B cell (primary cell): ENCODE data around the gene NOP16. TPM values are rescaled to one million over a fixed set of nuclear protein-coding genes. Genes with fewer than 3 reads are reported as not detected.

ENCODE experiments used
- ATAC-seq: fragments of 200-7000 bp; cut with Tn5 transposase; one replicate; pipeline ENCODE4 v1.10.0; 2021; ENCODE audit warnings: low read depth, mild to moderate bottlenecking, moderate number of reproducible peaks, moderate library complexity
- CTCF ChIA-PET: fragments of 350-600 bp; sonication (Branson Sonifier 250); formaldehyde crosslinking; loops from one replicate; lab custom pipeline; 2021; ENCODE audit warnings: antibody characterized with exemption, inconsistent platforms; lab: Charles Lee
- POLR2A ChIA-PET: fragments of 350-600 bp; sonication (Branson Sonifier 250); formaldehyde crosslinking; loops from one replicate; lab custom pipeline; 2021; ENCODE audit warnings: antibody characterized with exemption; lab: Charles Lee
- DNase-seq: peaks from one replicate; pipeline ENCODE4 v3.0.0; 2013
- H2AFZ ChIP-seq: 2 replicates; pipeline ENCODE4 v1.6.1; 2012; ENCODE audit warnings: mild to moderate bottlenecking, low read depth, low read length; ENCODE audit not compliant: insufficient read depth, poor library complexity, severe bottlenecking
- H3K27ac ChIP-seq, 2 donors: 1 replicate in 1 of 2; 2 replicates in 1 of 2; pipeline ENCODE4 v1.5.1; 2012 to 2013; ENCODE audit warnings: low read length in 2 of 2, mild to moderate bottlenecking in 2 of 2, moderate library complexity in 1 of 2
- H3K27me3 ChIP-seq, 4 experiments: fragments of 200-600 bp in 1 of 4; sonication (generic) in 1 of 4; replicated peaks in 1 of 4; 1 replicate in 2 of 4; 2 replicates in 2 of 4; pipeline versions ENCODE4 v1.6.1 to v1.7.0; 2013 to 2016; ENCODE audit warnings: low read length in 3 of 4, mild to moderate bottlenecking in 2 of 4, mixed read lengths in 1 of 4, moderate library complexity in 1 of 4; ENCODE audit not compliant: insufficient read depth in 4 of 4, control insufficient read depth in 3 of 4; ENCODE audit errors: control extremely low read depth in 1 of 4
- H3K36me3 ChIP-seq, 2 experiments: replicated peaks in 1 of 2; 1 replicate in 1 of 2; 2 replicates in 1 of 2; pipeline versions ENCODE4 v1.6.1 to v1.7.1; 2013; ENCODE audit warnings: low read length in 1 of 2; ENCODE audit not compliant: insufficient read depth in 2 of 2, control insufficient read depth in 1 of 2; ENCODE audit errors: control extremely low read depth in 1 of 2, extremely low read depth in 1 of 2
- H3K4me1 ChIP-seq, 2 donors: fragments of 200-600 bp in 1 of 2; sonication (generic) in 1 of 2; 1 replicate in 1 of 2; 2 replicates in 1 of 2; pipeline versions ENCODE4 v1.5.1 to v1.6.1; 2013 to 2017; ENCODE audit warnings: low read length in 2 of 2; ENCODE audit not compliant: control insufficient read depth in 2 of 2, insufficient read depth in 2 of 2
- H3K4me2 ChIP-seq: replicated peaks from 2 replicates; pipeline ENCODE3; 2012; ENCODE audit warnings: mild to moderate bottlenecking, low read depth, low read length; ENCODE audit not compliant: poor library complexity, severe bottlenecking
- H3K4me3 ChIP-seq, 5 experiments: fragments of 200-600 bp in 1 of 5; sonication (generic) in 1 of 5; 1 replicate in 3 of 5; 2 replicates in 2 of 5; pipeline versions ENCODE4 v1.5.1 to v1.7.0; 2011 to 2016; ENCODE audit warnings: low read length in 4 of 5, mild to moderate bottlenecking in 4 of 5, low read depth in 2 of 5, control low read depth in 1 of 5, moderate library complexity in 1 of 5; ENCODE audit not compliant: insufficient read depth in 1 of 5; ENCODE audit errors: control extremely low read depth in 1 of 5, extremely low read depth in 1 of 5
- H3K79me2 ChIP-seq: fragments of 200-600 bp; sonication (generic); one replicate; pipeline ENCODE4 v1.6.0; 2016; ENCODE audit warnings: low read length; ENCODE audit not compliant: control insufficient read depth, insufficient read depth
- H3K9ac ChIP-seq: fragments of 200-600 bp; sonication (generic); 2 replicates; pipeline ENCODE4 v1.6.1; 2017; ENCODE audit warnings: mild to moderate bottlenecking, low read length, moderate library complexity
- H3K9me3 ChIP-seq, 3 donors: one replicate each; pipeline versions ENCODE4 v1.6.1 to v1.7.1; 2013; ENCODE audit warnings: low read length in 2 of 3; ENCODE audit not compliant: control insufficient read depth in 2 of 3, insufficient read depth in 1 of 3; ENCODE audit errors: control extremely low read depth in 1 of 3
- H4K20me1 ChIP-seq: 2 replicates; pipeline ENCODE4 v1.6.0; 2012; ENCODE audit warnings: mild to moderate bottlenecking, low read length; ENCODE audit not compliant: insufficient read depth, control insufficient read depth, poor library complexity, severe bottlenecking
- H3K27ac Mint-ChIP-seq: one replicate; pipeline ENCODE4 v1.8.0; 2021; ENCODE audit warnings: mixed read lengths
- H3K27me3 Mint-ChIP-seq: one replicate; pipeline ENCODE4 v1.8.0; 2021; ENCODE audit warnings: mixed read lengths
- H3K4me1 Mint-ChIP-seq: one replicate; pipeline ENCODE4 v1.8.0; 2021; ENCODE audit warnings: mixed read lengths
- H3K4me3 Mint-ChIP-seq: one replicate; pipeline ENCODE4 v1.8.0; 2021; ENCODE audit warnings: mixed read lengths
- H3K9me3 Mint-ChIP-seq: one replicate; pipeline ENCODE4 v1.8.0; 2022; ENCODE audit warnings: mixed read lengths; ENCODE audit not compliant: insufficient read depth
- EZH2 ChIP-seq: IDR thresholded peaks from 2 replicates; pipeline ENCODE4 v1.6.1; 2012; ENCODE audit warnings: borderline replicate concordance, low read depth, mild to moderate bottlenecking, moderate library complexity, low read length; ENCODE audit not compliant: insufficient read depth, poor library complexity, severe bottlenecking
- WGBS: methylation state at CpG from one replicate; pipeline ENCODE4 v1.1.5; 2013; ENCODE audit warnings: missing lambda C conversion rate; ENCODE audit not compliant: insufficient coverage; 5-methylcytosine and 5-hydroxymethylcytosine counted together
- intact Hi-C: fragments of 100-400 bp; cut with micrococcal nuclease; formaldehyde crosslinking; loops from one replicate; pipeline ENCODE4 v1.10.0; 2022
- polyA plus RNA-seq: library from polyadenylated mRNA; depleted of rRNA; stranded (reverse); fragments of >200 nt; gene quantifications from 2 replicates; pipeline ENCODE4 v1.2.3, GENCODE V29; 2012
- total RNA-seq, 2 donors: library from RNA; stranded (reverse); fragments of 120-200 nt in 1 of 2; gene quantifications; 1 replicate in 1 of 2; 2 replicates in 1 of 2; pipeline versions ENCODE4 v1.2.3 to v1.2.4, GENCODE V29; 2013 to 2022
- TF ChIP-seq, protein P1 (sequence below): fragments of 200-600 bp; IDR thresholded peaks from one replicate; pipeline ENCODE4 v1.8.0; 2022; ENCODE audit warnings: antibody characterized with exemption, mild to moderate bottlenecking

NOP16 gene
- total and polyA plus RNA-seq, 2 donors (not counting 1 experiment from before 2014, with no cell fraction given) = 25.0 to 27.8 TPM

DNA sequence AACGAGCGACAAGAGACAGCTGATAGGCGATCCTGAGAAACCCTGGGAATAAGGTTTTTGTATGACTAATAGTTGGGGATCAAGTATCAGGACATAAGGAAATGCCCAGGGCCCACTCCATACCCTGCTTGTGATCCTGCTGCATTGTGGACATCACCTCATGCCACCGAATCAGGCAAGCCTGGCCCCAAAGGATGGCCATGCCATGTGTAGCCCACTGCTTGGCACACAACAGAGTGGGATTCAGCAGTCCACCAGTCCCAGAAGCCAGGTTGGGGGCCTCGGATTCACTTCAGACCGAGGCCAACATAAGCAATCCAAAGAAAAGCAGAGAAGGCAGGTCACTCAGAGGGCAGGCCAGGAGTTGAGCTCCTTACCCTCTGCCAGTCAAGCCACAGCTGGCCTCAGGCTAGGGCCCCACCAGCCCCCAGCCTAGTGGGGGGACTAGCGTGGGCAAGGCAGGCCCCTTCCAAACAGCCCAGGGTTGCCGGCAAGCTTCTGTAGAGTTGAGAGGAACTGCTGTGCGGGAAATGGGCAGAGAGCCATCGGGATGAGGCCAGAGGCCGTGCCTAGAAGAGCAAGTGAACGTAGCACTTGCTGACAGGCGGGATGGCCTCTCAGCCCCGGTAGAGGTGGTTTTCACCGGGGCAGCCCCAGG, 5.0 kb downstream of the NOP16 start:
- TF ChIP-seq, protein P1, sequence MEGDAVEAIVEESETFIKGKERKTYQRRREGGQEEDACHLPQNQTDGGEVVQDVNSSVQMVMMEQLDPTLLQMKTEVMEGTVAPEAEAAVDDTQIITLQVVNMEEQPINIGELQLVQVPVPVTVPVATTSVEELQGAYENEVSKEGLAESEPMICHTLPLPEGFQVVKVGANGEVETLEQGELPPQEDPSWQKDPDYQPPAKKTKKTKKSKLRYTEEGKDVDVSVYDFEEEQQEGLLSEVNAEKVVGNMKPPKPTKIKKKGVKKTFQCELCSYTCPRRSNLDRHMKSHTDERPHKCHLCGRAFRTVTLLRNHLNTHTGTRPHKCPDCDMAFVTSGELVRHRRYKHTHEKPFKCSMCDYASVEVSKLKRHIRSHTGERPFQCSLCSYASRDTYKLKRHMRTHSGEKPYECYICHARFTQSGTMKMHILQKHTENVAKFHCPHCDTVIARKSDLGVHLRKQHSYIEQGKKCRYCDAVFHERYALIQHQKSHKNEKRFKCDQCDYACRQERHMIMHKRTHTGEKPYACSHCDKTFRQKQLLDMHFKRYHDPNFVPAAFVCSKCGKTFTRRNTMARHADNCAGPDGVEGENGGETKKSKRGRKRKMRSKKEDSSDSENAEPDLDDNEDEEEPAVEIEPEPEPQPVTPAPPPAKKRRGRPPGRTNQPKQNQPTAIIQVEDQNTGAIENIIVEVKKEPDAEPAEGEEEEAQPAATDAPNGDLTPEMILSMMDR = no peak
- TF ChIP-seq EZH2 = no peak
- Mint-ChIP-seq H3K4me3 (no peak overlapping the region), H3K27ac (no peak overlapping the region), H3K27me3 (no peaks in the 10 kb centered on the region), H3K4me1 (peaks cover 27% of the 10 kb centered on the region), H3K9me3 (no peaks in the 10 kb centered on the region)
- H4K20me1 ChIP-seq = peaks cover 9% of the 10 kb centered on the region
- intact Hi-C loops = loop anchor here (10.0 kb wide), 1 partner anchor 149 kb away; the partner anchor contains the start of gene SIMC1
- no peak overlapping the region for H3K27ac ChIP-seq
- no peak overlapping the region for H3K4me3 ChIP-seq
- ATAC-seq (no peak), DNase-seq (no peak)
- H3K4me2 ChIP-seq = no peak overlapping the region
- 88% methylated on average over 9 of the region's 15 CpGs for WGBS
- no peaks in the 10 kb centered on the region for H3K27me3 ChIP-seq
- ChIA-PET CTCF (no interaction called here), POLR2A (no interaction called here)
- H3K9ac ChIP-seq = no peak overlapping the region
- H3K36me3 ChIP-seq = peaks cover 5 to 56% of the 10 kb centered on the region in 2 experiments
- no peaks in the 10 kb centered on the region for H3K9me3 ChIP-seq
- H3K4me1 ChIP-seq = peaks cover 22 to 26% of the 10 kb centered on the region in 2 donors
- no peak overlapping the region for H2AFZ ChIP-seq
- peaks cover 33% of the 10 kb centered on the region for H3K79me2 ChIP-seq

DNA sequence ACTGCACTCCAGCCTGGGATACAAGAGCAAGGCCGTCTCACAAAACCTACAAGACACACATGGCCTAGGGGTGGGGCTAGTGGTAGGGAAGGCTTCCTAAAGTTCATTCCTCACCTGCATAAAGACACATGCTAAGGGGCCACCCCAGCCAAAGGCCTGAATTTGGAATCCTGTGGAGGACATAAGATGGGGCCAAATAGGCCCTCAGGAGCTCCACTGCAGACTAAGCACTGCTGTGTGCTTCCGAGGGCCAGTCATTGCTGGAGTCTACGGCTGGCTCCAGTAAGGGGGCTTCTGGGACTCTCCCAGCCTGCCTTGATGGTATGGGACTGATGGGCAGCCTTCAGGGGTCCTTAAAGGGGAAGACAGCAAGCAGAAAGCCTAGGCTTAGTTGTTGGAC, 5.7 kb downstream of the NOP16 start:
- no peak overlapping the region for H3K4me2 ChIP-seq
- ChIA-PET POLR2A (no interaction called here), CTCF (no interaction called here)
- peaks cover 27% of the 10 kb centered on the region for H3K79me2 ChIP-seq
- Mint-ChIP-seq H3K27ac (no peak overlapping the region), H3K4me1 (peaks cover 22% of the 10 kb centered on the region), H3K4me3 (no peak overlapping the region), H3K27me3 (no peaks in the 10 kb centered on the region), H3K9me3 (no peaks in the 10 kb centered on the region)
- DNase-seq = no peak
- H4K20me1 ChIP-seq = peaks cover 9% of the 10 kb centered on the region
- H3K4me1 ChIP-seq = peaks cover 20 to 21% of the 10 kb centered on the region in 2 donors
- TF ChIP-seq, protein P1 = no peak
- no peak for TF ChIP-seq EZH2
- no peak overlapping the region for H3K27ac ChIP-seq
- H3K4me3 ChIP-seq = no peak overlapping the region
- 82% methylated on average over 2 of the region's 3 CpGs for WGBS
- H3K9ac ChIP-seq = no peak overlapping the region
- H3K9me3 ChIP-seq = no peaks in the 10 kb centered on the region
- no peaks in the 10 kb centered on the region for H3K27me3 ChIP-seq
- H3K36me3 ChIP-seq = peaks cover 5 to 56% of the 10 kb centered on the region in 2 experiments
- intact Hi-C loops = loop anchor here (10.0 kb wide), 1 partner anchor 148 kb away; the partner anchor contains the start of gene SIMC1
- no peak overlapping the region for H2AFZ ChIP-seq
- ATAC-seq = no peak
